Natural killer cell treated with Interleukin-12 subunit alpha and Interleukin-12 subunit beta and Interleukin-15 and Interleukin-18, amount 100 ng/mL, for 72 hours (primary cell): ENCODE measurements around the gene MCM10. TPM values are rescaled to one million over a fixed set of nuclear protein-coding genes. Genes with fewer than 3 reads are reported as not detected.

Experiments
- ATAC-seq, 2 donors: fragments of 150-1000 bp; cut with Tn5 transposase in 1 of 2; sonication (Bioruptor Pico), chemical (Tn5 transposase) in 1 of 2; 2 replicates each; pipeline ENCODE4 v1.10.0; 2021
- DNase-seq: peaks from one replicate; pipeline ENCODE4 v3.0.0; 2022; ENCODE audit warnings: low spot score
- H3K27ac Mint-ChIP-seq, 2 donors: 1 replicate in 1 of 2; 2 replicates in 1 of 2; pipeline ENCODE4 v1.8.0; 2022; ENCODE audit warnings: mixed read lengths in 2 of 2, mild to moderate bottlenecking in 1 of 2, moderate library complexity in 1 of 2
- H3K27me3 Mint-ChIP-seq, 2 donors: 1 replicate in 1 of 2; 2 replicates in 1 of 2; pipeline ENCODE4 v1.8.0; 2022; ENCODE audit warnings: mixed read lengths in 2 of 2
- H3K36me3 Mint-ChIP-seq: one replicate; pipeline ENCODE4 v1.8.0; 2022; ENCODE audit warnings: mixed read lengths
- H3K4me1 Mint-ChIP-seq, 2 donors: 1 replicate in 1 of 2; 2 replicates in 1 of 2; pipeline ENCODE4 v1.8.0; 2022; ENCODE audit warnings: low read depth in 2 of 2, mixed read lengths in 2 of 2, mild to moderate bottlenecking in 1 of 2
- H3K4me3 Mint-ChIP-seq: one replicate; pipeline ENCODE4 v1.8.0; 2022; ENCODE audit warnings: mixed read lengths
- H3K9me3 Mint-ChIP-seq: 2 replicates; pipeline ENCODE4 v1.8.0; 2022; ENCODE audit warnings: mixed read lengths
- total RNA-seq, 2 donors: library from RNA; stranded (reverse); gene quantifications; one replicate each; pipeline ENCODE4 v1.2.3, GENCODE V29; 2022

The MCM10 gene
- total RNA-seq: 100 to 1,000 TPM in 1 of 2 donors, 10 to 100 TPM in 1; 40.0 to 120 TPM

- H3K27ac Mint-ChIP-seq: peak within 1 kb of the TSS; percentile 62 to 84
- no peaks in the 10 kb centered on the region for H3K9me3 Mint-ChIP-seq
- peaks cover 0 to 2% of the 10 kb centered on the region in 2 donors for H3K27me3 Mint-ChIP-seq
- H3K4me3 Mint-ChIP-seq: peak within 1 kb of the TSS; percentile 93
- peaks cover 17 to 26% of the 10 kb centered on the region in 2 donors for H3K4me1 Mint-ChIP-seq
- DNase-seq: peak; percentile 98
- ATAC-seq: peak; percentile 100
- peaks cover 12% of the 10 kb centered on the region for H3K36me3 Mint-ChIP-seq
Measured at GRCh38 chr10:13160934-13161856, at the start of gene MCM10. Gene MCM10, plus strand, starts transcription at chr10:13161558. Its CDS starts 2,645 bp downstream, at chr10:13164203.

GRCh38 chr10:13113544-13113943 is 47.8 kb upstream of the MCM10 start:
- Mint-ChIP-seq H3K27ac (no peak overlapping the region), H3K36me3 (peaks cover 23% of the 10 kb centered on the region), H3K27me3 (no peaks in the 10 kb centered on the region), H3K9me3 (no peaks in the 10 kb centered on the region), H3K4me3 (no peak overlapping the region), H3K4me1 (peaks cover 33 to 36% of the 10 kb centered on the region in 2 donors)
- DNase-seq (no peak), ATAC-seq (no peak)

- DNase-seq: no peak
- peak overlapping the region; percentile 80 for H3K4me3 Mint-ChIP-seq
- no peaks in the 10 kb centered on the region for H3K9me3 Mint-ChIP-seq
- peaks cover 33 to 41% of the 10 kb centered on the region in 2 donors for H3K4me1 Mint-ChIP-seq
- H3K36me3 Mint-ChIP-seq: peaks cover 32% of the 10 kb centered on the region
- no peaks in the 10 kb centered on the region for H3K27me3 Mint-ChIP-seq
- peak; percentile 75 to 80 for ATAC-seq
- peak overlapping the region; percentile 67 to 80 for H3K27ac Mint-ChIP-seq
Measured at GRCh38 chr10:13115832-13116803, 45.2 kb upstream of the MCM10 start.

DNA sequence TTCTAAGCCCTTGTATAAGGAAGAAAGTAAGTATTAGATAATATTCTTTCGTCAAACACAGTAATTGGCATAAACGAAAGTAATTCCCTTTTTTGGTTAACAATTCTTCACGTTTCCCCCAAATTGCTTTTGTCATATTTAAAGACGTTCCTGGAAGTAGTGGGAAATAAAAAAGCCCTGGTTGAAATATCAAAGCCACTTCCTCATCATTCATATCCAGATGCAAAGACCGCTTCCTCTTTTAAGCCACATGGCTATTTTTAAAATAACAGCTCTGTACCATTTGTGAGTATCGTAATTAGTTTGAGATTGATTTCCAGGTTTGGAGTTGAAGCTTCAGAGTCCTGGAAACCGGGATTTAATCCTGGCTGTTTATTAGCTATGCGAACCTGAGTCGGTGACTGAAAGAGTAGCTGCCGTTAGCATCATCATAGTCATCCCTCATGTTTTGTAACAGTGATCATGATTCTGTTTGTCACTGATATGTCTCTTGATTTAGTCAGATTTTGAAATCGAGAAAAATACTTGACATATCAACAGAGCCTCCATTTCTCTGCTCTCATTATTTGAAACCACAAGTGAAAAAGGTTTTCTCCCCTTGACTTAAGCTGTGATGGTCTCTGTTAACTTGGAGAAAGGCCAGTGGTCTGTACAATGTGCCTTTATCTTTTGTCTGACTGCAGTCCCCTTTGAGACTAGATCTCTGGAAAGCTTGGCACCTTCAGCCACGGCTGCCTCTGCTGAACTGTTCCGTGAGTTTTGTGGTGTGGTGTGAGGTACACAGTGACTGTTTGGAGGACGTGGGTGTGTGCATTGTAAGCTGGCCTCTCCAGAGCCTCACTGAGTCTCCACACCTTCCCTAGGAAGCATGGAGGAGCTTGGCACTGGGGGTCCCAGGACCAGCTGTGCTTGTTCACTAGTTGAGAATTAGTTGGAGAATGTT is 43.2 kb upstream of the MCM10 start:
- H3K9me3 Mint-ChIP-seq: no peaks in the 10 kb centered on the region
- H3K27me3 Mint-ChIP-seq: no peaks in the 10 kb centered on the region
- peaks cover 45% of the 10 kb centered on the region for H3K36me3 Mint-ChIP-seq
- H3K4me3 Mint-ChIP-seq: peak overlapping the region; percentile 78
- peaks cover 39 to 44% of the 10 kb centered on the region in 2 donors for H3K4me1 Mint-ChIP-seq
- ATAC-seq (peak; percentile 55 to 74), DNase-seq (no peak)
- peak overlapping the region; percentile 67 to 80 for H3K27ac Mint-ChIP-seq

GRCh38 chr10:13118784-13119410 is 42.5 kb upstream of the MCM10 start:
- Mint-ChIP-seq H3K36me3 (peaks cover 53% of the 10 kb centered on the region), H3K9me3 (no peaks in the 10 kb centered on the region), H3K4me3 (peak overlapping the region; percentile 78), H3K27ac (peak overlapping the region; percentile 67 to 80), H3K4me1 (peaks cover 39 to 44% of the 10 kb centered on the region in 2 donors), H3K27me3 (no peaks in the 10 kb centered on the region)
- DNase-seq (no peak), ATAC-seq (no peak)

DNA sequence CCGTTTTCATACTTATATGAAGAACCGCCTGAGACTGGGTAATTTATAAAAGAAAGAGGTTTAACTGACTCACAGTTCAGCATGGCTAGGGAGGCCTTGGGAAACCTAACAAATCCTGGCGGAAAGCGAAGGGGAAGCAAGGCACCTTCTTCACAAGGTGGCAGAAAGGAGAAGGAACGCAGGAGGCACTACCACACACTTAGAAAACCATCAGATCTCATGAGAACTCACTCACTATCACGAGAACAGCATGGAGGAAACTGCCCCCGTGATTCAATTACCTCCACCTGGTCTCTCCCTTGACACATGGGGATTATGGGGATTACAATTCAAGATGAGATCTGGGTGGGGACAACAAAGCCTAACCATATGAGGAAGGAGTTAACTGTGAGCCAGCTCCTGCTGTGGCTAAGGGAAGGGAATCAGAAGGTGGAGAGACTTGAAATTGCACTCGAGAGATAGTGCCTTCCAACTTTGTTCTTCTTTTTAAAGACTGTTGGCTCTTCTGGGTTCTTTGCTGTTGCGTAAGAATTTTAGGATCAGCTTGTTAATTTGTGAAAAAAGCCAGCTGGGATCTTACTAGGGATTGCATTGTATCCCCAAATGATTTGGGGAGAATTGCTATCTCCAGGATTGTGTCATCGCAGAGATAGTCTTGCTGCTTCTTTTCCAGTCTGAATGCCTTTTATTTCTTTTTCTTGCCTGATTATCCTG is 40.4 kb upstream of the MCM10 start:
- Mint-ChIP-seq H3K27me3 (no peaks in the 10 kb centered on the region), H3K4me3 (no peak overlapping the region), H3K27ac (peak overlapping the region in 1 of 2 donors; percentile 1), H3K36me3 (peaks cover 62% of the 10 kb centered on the region), H3K9me3 (no peaks in the 10 kb centered on the region), H3K4me1 (peaks cover 33 to 39% of the 10 kb centered on the region in 2 donors)
- DNase-seq (no peak), ATAC-seq (no peak)

GRCh38 chr10:13121500-13121854 is 39.9 kb upstream of the MCM10 start:
- H3K36me3 Mint-ChIP-seq: peaks cover 62% of the 10 kb centered on the region
- H3K4me3 Mint-ChIP-seq: no peak overlapping the region
- no peaks in the 10 kb centered on the region for H3K27me3 Mint-ChIP-seq
- ATAC-seq: no peak
- H3K4me1 Mint-ChIP-seq: peaks cover 28 to 34% of the 10 kb centered on the region in 2 donors
- DNase-seq: no peak
- H3K27ac Mint-ChIP-seq: peak overlapping the region in 1 of 2 donors; percentile 21
- no peaks in the 10 kb centered on the region for H3K9me3 Mint-ChIP-seq

DNA sequence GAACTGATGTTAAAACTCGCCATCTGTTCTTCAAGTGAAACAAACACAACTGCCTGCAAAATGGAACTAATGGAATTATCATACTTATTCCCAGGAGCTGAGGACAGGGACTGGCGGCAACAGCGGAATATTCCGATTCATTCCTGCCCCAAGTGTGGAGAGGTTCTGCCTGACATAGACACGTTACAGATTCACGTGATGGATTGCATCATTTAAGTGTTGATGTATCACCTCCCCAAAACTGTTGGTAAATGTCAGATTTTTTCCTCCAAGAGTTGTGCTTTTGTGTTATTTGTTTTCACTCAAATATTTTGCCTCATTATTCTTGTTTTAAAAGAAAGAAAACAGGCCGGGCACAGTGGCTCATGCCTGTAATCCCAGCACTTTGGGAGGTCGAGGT is 24.7 kb upstream of the MCM10 start:
- H3K27ac Mint-ChIP-seq: no peak overlapping the region
- H3K9me3 Mint-ChIP-seq: no peaks in the 10 kb centered on the region
- H3K4me3 Mint-ChIP-seq: no peak overlapping the region
- peaks cover 35% of the 10 kb centered on the region for H3K36me3 Mint-ChIP-seq
- ATAC-seq: no peak
- H3K27me3 Mint-ChIP-seq: no peaks in the 10 kb centered on the region
- no peak for DNase-seq
- H3K4me1 Mint-ChIP-seq: no peaks in the 10 kb centered on the region

DNA sequence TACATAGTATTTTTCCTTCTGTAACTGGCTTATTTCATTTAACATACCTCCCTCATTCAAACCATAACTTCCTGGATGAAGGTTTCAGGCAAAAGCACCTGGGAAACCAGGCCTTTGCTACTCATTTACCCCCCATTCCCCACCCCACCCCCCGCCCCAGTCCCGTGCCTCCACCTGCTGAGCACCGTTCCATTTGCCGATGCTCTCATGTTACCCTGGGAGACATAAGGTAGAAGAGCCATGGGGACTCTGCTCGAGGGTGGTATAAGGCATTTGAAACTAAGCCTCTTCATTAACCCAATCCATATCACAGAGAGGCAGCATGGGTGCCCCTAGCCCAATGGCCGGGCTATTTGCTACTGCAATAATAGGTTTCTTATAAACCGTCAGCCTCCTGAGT is 22.2 kb upstream of the MCM10 start:
- ATAC-seq: no peak
- H3K36me3 Mint-ChIP-seq: peaks cover 26% of the 10 kb centered on the region

DNA sequence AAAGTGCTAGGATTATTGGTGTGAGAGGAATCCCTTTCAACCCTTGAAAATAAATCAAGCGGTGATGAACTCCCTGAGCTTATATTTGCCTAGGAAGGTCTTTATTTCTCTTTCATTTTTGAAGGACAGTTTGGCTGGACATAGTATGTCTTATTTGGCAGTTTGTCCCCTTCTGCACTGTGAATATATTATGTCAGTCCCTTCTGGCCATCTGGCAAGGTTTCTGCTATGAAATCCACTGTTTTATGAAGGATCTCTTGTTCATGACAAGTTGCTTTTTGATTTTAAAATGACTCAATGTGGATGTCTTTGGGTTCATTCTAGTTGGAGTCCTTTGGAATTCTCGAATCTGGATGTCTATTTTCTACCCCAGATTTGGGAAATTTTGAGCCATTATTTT is 21.7 kb upstream of the MCM10 start:
- Mint-ChIP-seq H3K36me3 (peaks cover 28% of the 10 kb centered on the region), H3K27ac (no peak overlapping the region), H3K27me3 (no peaks in the 10 kb centered on the region), H3K4me3 (no peak overlapping the region), H3K4me1 (no peaks in the 10 kb centered on the region), H3K9me3 (no peaks in the 10 kb centered on the region)
- DNase-seq: no peak
- no peak for ATAC-seq

More for the DNA sequence above, 22.2 kb upstream of the MCM10 start:
- Mint-ChIP-seq H3K9me3 (no peaks in the 10 kb centered on the region), H3K27ac (no peak overlapping the region), H3K4me3 (no peak overlapping the region), H3K4me1 (no peaks in the 10 kb centered on the region), H3K27me3 (no peaks in the 10 kb centered on the region)
- DNase-seq: no peak

DNA sequence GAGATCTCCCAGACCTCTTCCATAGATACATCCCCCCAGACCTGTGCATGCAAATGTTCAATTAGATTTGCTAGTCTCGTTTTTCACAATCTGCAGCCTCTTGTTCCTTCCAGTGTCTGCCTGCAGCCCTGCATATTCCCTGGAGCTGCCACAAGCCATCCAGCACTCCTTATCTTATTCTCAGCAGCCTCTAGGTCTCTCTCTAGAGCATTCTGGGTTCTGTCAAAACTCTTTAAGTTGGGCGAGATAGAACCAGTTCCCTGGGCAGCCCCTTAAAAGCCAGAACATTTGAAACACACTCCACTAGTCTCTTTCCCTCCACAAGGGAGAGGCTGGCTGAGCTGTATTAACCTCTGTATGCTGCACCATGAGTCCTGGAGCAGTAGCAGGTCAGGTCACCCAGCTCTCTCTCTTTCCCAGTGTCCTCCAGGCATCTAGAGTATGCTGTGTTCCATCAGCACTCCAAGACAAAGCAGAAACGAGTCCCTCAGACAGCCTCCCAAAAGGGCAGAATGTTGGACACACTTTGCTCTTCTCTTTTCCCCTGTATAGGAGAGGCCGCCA is 20.6 kb upstream of the MCM10 start:
- no peak for DNase-seq
- no peaks in the 10 kb centered on the region for H3K4me1 Mint-ChIP-seq
- peaks cover 3% of the 10 kb centered on the region for H3K9me3 Mint-ChIP-seq
- H3K27me3 Mint-ChIP-seq: no peaks in the 10 kb centered on the region
- peaks cover 30% of the 10 kb centered on the region for H3K36me3 Mint-ChIP-seq
- no peak for ATAC-seq
- H3K4me3 Mint-ChIP-seq: no peak overlapping the region
- H3K27ac Mint-ChIP-seq: no peak overlapping the region

- H3K36me3 Mint-ChIP-seq: peaks cover 27% of the 10 kb centered on the region
- no peaks in the 10 kb centered on the region for H3K4me1 Mint-ChIP-seq
- peaks cover 3% of the 10 kb centered on the region for H3K9me3 Mint-ChIP-seq
- H3K27me3 Mint-ChIP-seq: no peaks in the 10 kb centered on the region
- H3K4me3 Mint-ChIP-seq: no peak overlapping the region
- H3K27ac Mint-ChIP-seq: no peak overlapping the region
- ATAC-seq (no peak), DNase-seq (no peak)
Measured at GRCh38 chr10:13143766-13144165, 17.6 kb upstream of the MCM10 start.
